Stimulated activated CD4-positive, alpha-beta T cell treated with anti-CD3 and anti-CD28 coated beads, Interleukin-4, amount 100 ng/mL, for 48 hours (primary cell): Measurements from ENCODE around the gene ZNF700.
"Not testable (repeated sequence)": the region's sequence is repeated elsewhere in the genome, so short reads cannot be mapped to it uniquely, and the experiment has no call there.

Experiments
- DNase-seq, 2 donors: peaks; one replicate each; pipeline ENCODE4 v3.0.0-alpha.2; 2020; ENCODE audit warnings: low read depth in 2 of 2

Gene ZNF700

GRCh38 chr19:11924886-11925650, at the start of gene ZNF700:
ZNF700 (plus strand) TSS chr19:11925107; CDS start chr19:11925211, 104 bp downstream.
- DNase-seq: peak; percentile 92 to 93

GRCh38 chr19:11879687-11880266, 45.1 kb upstream of the ZNF700 start:
- peak; percentile 36 to 51 for DNase-seq

- no peak for DNase-seq
These were observed 44.3 kb upstream of the ZNF700 start for GRCh38 chr19:11880598-11880997.

GRCh38 chr19:11881151-11881800, 43.6 kb upstream of the ZNF700 start:
- peak; percentile 40 to 44 for DNase-seq

- no peak for DNase-seq
These were observed 42.3 kb upstream of the ZNF700 start for GRCh38 chr19:11882606-11883005.

GRCh38 chr19:11887234-11887610, 37.7 kb upstream of the ZNF700 start:
- DNase-seq: no peak

- peak; percentile 53 for DNase-seq
These were observed 37.0 kb upstream of the ZNF700 start, which contains the start of gene ZNF69 for GRCh38 chr19:11887611-11888531. ZNF69 (plus strand) TSS chr19:11887782; CDS start chr19:11887924, 142 bp downstream.

GRCh38 chr19:11889901-11890300, 35.0 kb upstream of the ZNF700 start:
- not testable (repeated sequence) for DNase-seq

- no peak for DNase-seq
These were observed 34.3 kb upstream of the ZNF700 start for GRCh38 chr19:11890634-11891033.

- no peak for DNase-seq
These were observed 30.1 kb upstream of the ZNF700 start for GRCh38 chr19:11894851-11895250.

GRCh38 chr19:11902228-11902627, 22.7 kb upstream of the ZNF700 start:
- DNase-seq: no peak

- no peak for DNase-seq
These were observed 19.0 kb upstream of the ZNF700 start for GRCh38 chr19:11905928-11906327.

GRCh38 chr19:11911937-11912336, 13.0 kb upstream of the ZNF700 start:
- DNase-seq: not testable (repeated sequence)

- DNase-seq: not testable (repeated sequence)
These were observed 10.4 kb upstream of the ZNF700 start for GRCh38 chr19:11914417-11915051.

- no peak for DNase-seq
These were observed 2.9 kb upstream of the ZNF700 start for GRCh38 chr19:11921852-11922495.

- DNase-seq: not testable (repeated sequence)
These were observed 812 bp downstream of the ZNF700 start for GRCh38 chr19:11925651-11926187.

GRCh38 chr19:11927227-11927626, 2.3 kb downstream of the ZNF700 start:
- DNase-seq: no peak

- no peak for DNase-seq
These were observed 6.1 kb downstream of the ZNF700 start for GRCh38 chr19:11931051-11931450.

GRCh38 chr19:11931513-11931912, 6.6 kb downstream of the ZNF700 start:
- no peak for DNase-seq

- DNase-seq: not testable (repeated sequence)
These were observed 10.9 kb downstream of the ZNF700 start for GRCh38 chr19:11935829-11936228.
